ACHN (cell line): ENCODE data around the gene PSMF1.

Source experiments
- DNase-seq: peaks from one replicate; pipeline ENCODE4 v3.0.0-alpha.2; 2015
- in situ Hi-C: cut with HindIII; loops from 2 replicates; pipeline ENCODE4 v1.10.0; 2017; ENCODE audit warnings: low sequenced_read_pairs, low pct_ligation_motif_present, low pct_unique_long_range_greater_than_20kb

PSMF1 gene, protein sequence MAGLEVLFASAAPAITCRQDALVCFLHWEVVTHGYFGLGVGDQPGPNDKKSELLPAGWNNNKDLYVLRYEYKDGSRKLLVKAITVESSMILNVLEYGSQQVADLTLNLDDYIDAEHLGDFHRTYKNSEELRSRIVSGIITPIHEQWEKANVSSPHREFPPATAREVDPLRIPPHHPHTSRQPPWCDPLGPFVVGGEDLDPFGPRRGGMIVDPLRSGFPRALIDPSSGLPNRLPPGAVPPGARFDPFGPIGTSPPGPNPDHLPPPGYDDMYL

GRCh38 chr20:1118336-1119127 lies at the start of gene PSMF1:
TSS of gene PSMF1 (plus strand) at chr20:1118602. CDS start at chr20:1118774, 172 bp downstream.
- in situ Hi-C loops: no loop called here
- peak; percentile 91 for DNase-seq

GRCh38 chr20:1072258-1072657 lies 46.1 kb upstream of the PSMF1 start:
- in situ Hi-C loops: no loop called here
- no peak for DNase-seq

DNA sequence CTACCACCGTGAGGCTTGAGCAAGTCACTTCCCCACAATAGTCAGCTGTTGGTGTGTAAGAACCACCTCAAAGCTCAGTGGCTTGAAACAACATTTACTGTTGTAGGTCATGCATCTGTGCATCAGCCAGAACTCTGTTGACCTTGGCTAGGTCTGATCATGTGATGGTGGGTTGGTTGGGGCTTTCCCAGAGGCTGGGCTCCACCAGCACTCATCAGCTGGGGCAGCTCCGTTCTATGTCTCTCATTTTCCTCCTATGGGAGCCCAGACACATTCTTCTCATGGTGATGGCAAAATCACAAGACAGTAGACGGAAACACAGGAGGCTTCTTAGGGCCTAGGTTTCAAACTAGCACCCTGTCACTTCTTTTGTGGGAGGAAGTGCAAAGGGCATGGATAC lies 42.8 kb upstream of the PSMF1 start:
- in situ Hi-C loops: no loop called here
- DNase-seq: no peak

- no peak for DNase-seq
- in situ Hi-C loops: no loop called here
These were observed 36.5 kb upstream of the PSMF1 start for GRCh38 chr20:1081891-1082290.

- DNase-seq: no peak
- in situ Hi-C loops: no loop called here
These were observed 34.8 kb upstream of the PSMF1 start for GRCh38 chr20:1083431-1084080.

- no peak for DNase-seq
- in situ Hi-C loops: no loop called here
These were observed 32.7 kb upstream of the PSMF1 start for GRCh38 chr20:1085492-1086276.

DNA sequence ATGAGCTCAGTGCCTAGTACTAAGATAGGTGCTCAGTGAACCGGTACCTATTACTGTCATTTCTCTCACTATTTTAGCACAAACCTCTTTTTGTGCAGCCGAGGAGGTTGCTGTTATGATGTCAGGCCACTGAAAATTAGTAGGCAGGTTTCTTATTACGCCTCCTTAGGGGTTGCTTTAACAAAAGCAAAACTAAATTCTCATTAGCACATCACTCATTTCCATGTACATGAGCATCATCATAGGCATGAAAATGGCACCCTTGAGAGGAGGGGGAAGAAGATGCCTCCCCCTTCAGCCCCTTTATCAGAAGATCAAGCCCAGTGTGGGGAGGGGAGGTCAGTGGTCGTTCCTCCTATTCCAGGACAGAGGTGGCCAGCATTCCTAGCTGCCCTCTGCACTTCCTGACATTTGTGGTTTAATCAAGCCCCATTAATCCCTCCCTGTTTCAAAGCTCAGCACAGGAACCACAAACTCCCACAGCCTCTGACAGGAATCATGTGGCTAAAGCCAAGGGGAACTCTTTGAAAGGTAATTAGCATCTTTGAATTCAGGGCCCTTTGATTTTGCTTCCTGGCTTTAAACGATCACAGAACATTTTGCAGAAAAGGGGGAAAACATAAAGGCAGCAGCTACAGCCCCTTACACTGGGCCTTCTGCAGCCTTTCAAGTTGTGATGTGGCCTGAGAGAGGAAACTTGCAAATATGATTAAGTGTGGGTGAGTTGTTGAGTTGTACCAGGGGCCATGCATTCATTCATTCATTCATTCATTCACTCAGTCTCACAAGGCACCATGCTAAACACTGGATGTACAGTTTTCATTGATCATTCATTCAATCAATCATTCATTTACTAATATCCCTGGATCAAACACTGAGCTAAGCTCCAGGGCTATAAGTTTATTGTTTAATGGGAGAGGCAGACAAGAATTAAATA lies 31.9 kb upstream of the PSMF1 start:
- in situ Hi-C loops: no loop called here
- no peak for DNase-seq

DNA sequence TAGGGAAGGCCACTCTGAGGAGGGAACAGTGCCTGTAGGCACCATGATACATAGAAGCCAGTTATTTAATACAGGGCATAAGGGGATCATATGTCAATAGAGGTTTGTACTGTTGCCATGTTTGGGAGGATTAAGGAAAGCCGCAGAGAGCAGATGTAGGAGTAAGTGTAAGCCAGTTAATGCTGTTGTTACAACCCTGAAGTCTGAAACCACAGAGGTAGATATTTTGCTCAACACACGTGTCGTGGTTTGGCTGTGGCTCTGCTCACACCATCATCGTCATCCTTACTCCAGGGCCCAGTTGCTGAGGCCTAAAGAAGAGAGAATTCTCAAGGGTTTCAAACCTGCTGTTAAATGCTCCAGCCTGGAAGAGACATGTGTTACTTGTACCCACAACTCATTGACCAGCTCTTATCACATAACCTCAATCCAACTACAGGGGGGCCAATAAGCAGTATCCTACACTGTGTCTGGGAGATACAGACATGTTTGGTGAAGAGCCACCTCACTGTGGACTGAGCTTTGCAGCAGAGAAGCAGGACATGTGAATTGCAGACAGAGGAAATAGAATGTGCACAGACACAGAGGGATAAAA lies 31.0 kb upstream of the PSMF1 start:
- no peak for DNase-seq
- in situ Hi-C loops: no loop called here

DNA sequence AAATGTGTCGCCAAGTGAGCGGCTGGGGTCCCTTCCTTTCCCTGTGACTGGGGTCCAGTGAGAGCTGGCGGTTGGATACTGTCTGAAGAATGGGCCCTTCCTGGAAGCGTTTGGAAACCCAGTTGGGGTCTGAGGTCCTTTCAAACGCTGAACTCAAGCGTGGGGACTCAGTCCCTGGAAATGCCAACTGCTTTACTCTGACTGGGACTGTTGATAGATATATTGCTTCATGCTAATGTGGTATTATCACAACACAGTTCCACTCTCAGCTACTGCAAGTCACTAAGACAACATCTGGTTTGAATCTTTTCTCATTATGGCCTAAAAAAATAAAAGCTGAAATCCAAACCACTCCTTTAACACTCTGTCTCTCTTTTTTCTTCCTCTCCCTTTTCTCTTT lies 23.7 kb upstream of the PSMF1 start:
- in situ Hi-C loops: no loop called here
- no peak for DNase-seq

- no peak for DNase-seq
- in situ Hi-C loops: no loop called here
These were observed 16.9 kb upstream of the PSMF1 start for GRCh38 chr20:1101533-1101932.

- no peak for DNase-seq
- in situ Hi-C loops: no loop called here
These were observed 16.4 kb upstream of the PSMF1 start for GRCh38 chr20:1102016-1102415.

DNA sequence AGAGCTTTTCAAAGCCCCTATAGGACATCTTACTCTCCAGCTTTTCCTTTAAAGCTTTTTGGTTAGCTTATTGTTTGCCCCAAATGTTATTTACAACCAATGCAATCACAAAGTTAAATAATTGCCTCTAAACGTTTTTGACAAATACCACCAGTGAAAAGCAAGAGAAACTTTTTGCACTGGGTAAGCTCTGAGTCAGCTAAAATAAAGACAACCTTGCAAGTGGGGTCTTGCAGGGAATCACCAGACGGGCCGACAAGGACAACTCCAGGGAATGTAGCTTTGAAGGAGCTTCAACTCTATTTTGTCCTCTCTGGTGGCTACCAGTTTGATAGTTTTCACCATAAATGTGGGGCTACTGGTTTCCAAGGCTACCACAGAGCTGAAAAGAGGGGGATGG lies 14.7 kb upstream of the PSMF1 start:
- in situ Hi-C loops: no loop called here

GRCh38 chr20:1105599-1106194 lies 12.7 kb upstream of the PSMF1 start:
- in situ Hi-C loops: no loop called here
- no peak for DNase-seq

More for the DNA sequence above, 14.7 kb upstream of the PSMF1 start:
- no peak for DNase-seq

GRCh38 chr20:1107176-1107575 lies 11.2 kb upstream of the PSMF1 start:
- in situ Hi-C loops: no loop called here
- DNase-seq: no peak

GRCh38 chr20:1108437-1108920 lies 9.9 kb upstream of the PSMF1 start:
- DNase-seq: peak; percentile 41
- in situ Hi-C loops: no loop called here

GRCh38 chr20:1112908-1113307 lies 5.5 kb upstream of the PSMF1 start:
- no peak for DNase-seq
- in situ Hi-C loops: no loop called here

GRCh38 chr20:1118004-1118335 lies 432 bp upstream of the PSMF1 start:
- no peak for DNase-seq
- in situ Hi-C loops: no loop called here
